NB4 (cell line): ENCODE results near the gene ENTPD5.

Experiments
- DNase-seq: peaks from one replicate; pipeline ENCODE4 v3.0.0; 2010; ENCODE audit warnings: low read depth
- H3K4me3 ChIP-seq: one replicate; pipeline ENCODE4 v1.5.1; 2011; ENCODE audit warnings: mild to moderate bottlenecking, low read depth, low read length, moderate library complexity
- CTCF ChIP-seq: IDR thresholded peaks from one replicate; pipeline ENCODE4 v1.5.1; 2012; ENCODE audit warnings: low read depth, low read length
- MAX ChIP-seq: IDR thresholded peaks from 2 replicates; pipeline ENCODE4 v1.6.1; 2011; ENCODE audit warnings: low read depth, low read length
- MYC ChIP-seq: IDR thresholded peaks from 2 replicates; pipeline ENCODE4 v1.6.1; 2011; ENCODE audit warnings: low read depth, low read length
- POLR2A ChIP-seq: IDR thresholded peaks from 2 replicates; pipeline ENCODE4 v1.6.1; 2011; ENCODE audit warnings: mild to moderate bottlenecking; ENCODE audit not compliant: insufficient read length; ENCODE audit errors: extremely low read depth

The ENTPD5 gene

GRCh38 chr14:74018586-74019407 is at the start of gene ENTPD5, which contains the start of gene BBOF1:
TSS of gene ENTPD5 (minus strand) at chr14:74019288. CDS start at chr14:73988102, 31,186 bp downstream.
TSS of gene BBOF1 (plus strand) at chr14:74019349. CDS start at chr14:74019479, 130 bp downstream.
- peak within 1 kb of the TSS; percentile 85 for H3K4me3 ChIP-seq
- peak; percentile 92 for TF ChIP-seq POLR2A
- TF ChIP-seq MYC, result peak; percentile 68
- TF ChIP-seq CTCF, result no peak
- TF ChIP-seq MAX, result 0 out of 2 replicates have a peak, but pooled peaks have one; percentile 31
- peak; percentile 87 for DNase-seq

GRCh38 chr14:74065746-74066575 is 46.9 kb upstream of the ENTPD5 start:
- TF ChIP-seq CTCF, result no peak
- TF ChIP-seq POLR2A, result no peak
- TF ChIP-seq MAX, result no peak
- no peak for TF ChIP-seq MYC
- H3K4me3 ChIP-seq, result no peak overlapping the region
- no peak for DNase-seq

- DNase-seq, result peak; percentile 21
- H3K4me3 ChIP-seq, result no peak overlapping the region
- TF ChIP-seq MAX (no peak), MYC (no peak), CTCF (no peak), POLR2A (no peak)
Observed at GRCh38 chr14:74064883-74065282, 45.8 kb upstream of the ENTPD5 start.

GRCh38 chr14:74064426-74064825 is 45.3 kb upstream of the ENTPD5 start:
- TF ChIP-seq POLR2A (no peak), MAX (no peak), CTCF (no peak), MYC (no peak)
- H3K4me3 ChIP-seq, result no peak overlapping the region
- DNase-seq, result no peak

- TF ChIP-seq POLR2A (no peak), MAX (no peak), MYC (no peak), CTCF (no peak)
- DNase-seq, result no peak
- H3K4me3 ChIP-seq, result no peak overlapping the region
Observed at GRCh38 chr14:74062809-74063150, 43.7 kb upstream of the ENTPD5 start.
